Stimulated activated effector memory CD8-positive, alpha-beta T cell treated with anti-CD3 and anti-CD28 coated beads, Interleukin-12 subunit alpha, Interleukin-12 subunit beta, amount 100 ng/mL, for 72 hours (primary cell): ENCODE data around the gene PRLR.
"Not testable (repeated sequence)": the region's sequence is repeated elsewhere in the genome, so short reads cannot be mapped to it uniquely, and the experiment has no call there.

ENCODE experiments used
- ATAC-seq: fragments of 150-1000 bp; cut with Tn5 transposase; 2 replicates; pipeline ENCODE4 v1.10.0; 2021
- DNase-seq, 2 donors: peaks; one replicate each; pipeline ENCODE4 v3.0.0; 2021 to 2022; ENCODE audit warnings: low spot score in 2 of 2
- H3K27ac Mint-ChIP-seq: one replicate; pipeline ENCODE4 v1.8.0; 2022; ENCODE audit warnings: mild to moderate bottlenecking, mixed read lengths
- H3K36me3 Mint-ChIP-seq: one replicate; pipeline ENCODE4 v1.8.0; 2022; ENCODE audit warnings: mild to moderate bottlenecking, mixed read lengths
- H3K4me1 Mint-ChIP-seq: one replicate; pipeline ENCODE4 v1.8.0; 2022; ENCODE audit warnings: mixed read lengths
- H3K4me3 Mint-ChIP-seq: one replicate; pipeline ENCODE4 v1.8.0; 2022; ENCODE audit warnings: mild to moderate bottlenecking, mixed read lengths
- H3K9me3 Mint-ChIP-seq: one replicate; pipeline ENCODE4 v1.8.0; 2022; ENCODE audit warnings: mixed read lengths

Gene PRLR

DNA sequence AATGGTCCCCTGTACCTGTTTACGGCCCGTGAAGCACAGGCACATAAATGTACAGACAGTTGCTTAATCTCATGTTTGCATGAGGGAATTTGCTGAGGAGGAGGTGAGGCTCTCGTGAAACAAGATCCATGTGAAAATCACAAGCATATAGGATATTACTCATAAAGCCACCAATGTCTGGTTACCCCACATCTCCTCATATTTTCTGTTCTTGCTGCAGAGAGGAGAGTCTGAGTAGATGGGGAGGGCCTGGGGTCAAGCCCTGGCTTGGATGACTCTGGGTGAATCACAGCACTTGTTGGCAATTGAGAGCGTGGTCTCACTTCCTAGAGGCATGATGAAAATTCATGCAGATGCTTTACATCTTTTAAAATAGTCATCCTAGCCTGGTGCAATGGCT, 183.5 kb downstream of the PRLR start:
- DNase-seq (no peak), ATAC-seq (peak; percentile 67)
- no peaks in the 10 kb centered on the region for H3K9me3 Mint-ChIP-seq
- no peaks in the 10 kb centered on the region for H3K36me3 Mint-ChIP-seq
- H3K4me1 Mint-ChIP-seq = no peaks in the 10 kb centered on the region
- H3K27ac Mint-ChIP-seq = no peak overlapping the region
- no peak overlapping the region for H3K4me3 Mint-ChIP-seq

DNA sequence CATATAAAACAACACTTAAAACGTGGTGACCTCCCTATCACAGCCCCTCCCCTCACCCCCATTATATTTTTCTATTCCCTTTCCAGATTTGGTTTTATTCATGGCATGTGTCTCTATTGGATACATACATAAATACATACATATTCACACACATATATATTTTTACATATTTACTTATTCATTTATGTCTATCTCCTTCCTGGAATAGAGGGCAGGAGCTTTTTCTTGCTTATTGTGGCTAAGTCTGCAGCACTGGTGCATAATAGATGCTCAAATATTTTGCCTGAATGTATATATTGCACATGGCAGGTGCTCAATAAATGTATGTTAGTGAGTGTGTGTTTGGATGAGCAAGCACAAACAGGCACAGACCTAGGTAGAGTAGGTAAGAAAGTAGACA, 185.0 kb downstream of the PRLR start:
- H3K36me3 Mint-ChIP-seq = no peaks in the 10 kb centered on the region
- no peak overlapping the region for H3K27ac Mint-ChIP-seq
- no peaks in the 10 kb centered on the region for H3K4me1 Mint-ChIP-seq
- no peak overlapping the region for H3K4me3 Mint-ChIP-seq
- no peak for DNase-seq
- ATAC-seq = no peak
- no peaks in the 10 kb centered on the region for H3K9me3 Mint-ChIP-seq

DNA sequence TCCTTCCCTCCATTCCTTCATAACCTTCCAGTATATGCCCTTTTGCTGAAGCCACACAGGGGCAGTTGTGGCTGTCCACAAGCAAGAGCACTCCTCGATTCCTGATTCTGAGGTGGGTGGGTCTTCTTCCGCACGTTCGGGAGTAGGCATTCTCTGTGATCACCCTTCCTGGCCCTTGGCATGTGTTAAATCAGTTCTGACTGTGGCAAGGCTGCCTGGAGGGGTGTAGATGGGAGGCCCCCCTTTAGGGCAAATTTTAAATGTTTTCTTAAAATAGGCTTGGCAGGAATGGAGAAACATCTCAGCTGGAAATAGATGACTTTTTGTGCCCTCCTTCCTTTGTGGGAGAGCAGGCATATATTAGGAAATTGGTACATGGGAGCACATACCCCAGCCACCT, 185.6 kb downstream of the PRLR start:
- Mint-ChIP-seq H3K4me1 (no peaks in the 10 kb centered on the region), H3K4me3 (no peak overlapping the region), H3K9me3 (no peaks in the 10 kb centered on the region), H3K27ac (no peak overlapping the region), H3K36me3 (no peaks in the 10 kb centered on the region)
- DNase-seq (no peak), ATAC-seq (no peak)

DNA sequence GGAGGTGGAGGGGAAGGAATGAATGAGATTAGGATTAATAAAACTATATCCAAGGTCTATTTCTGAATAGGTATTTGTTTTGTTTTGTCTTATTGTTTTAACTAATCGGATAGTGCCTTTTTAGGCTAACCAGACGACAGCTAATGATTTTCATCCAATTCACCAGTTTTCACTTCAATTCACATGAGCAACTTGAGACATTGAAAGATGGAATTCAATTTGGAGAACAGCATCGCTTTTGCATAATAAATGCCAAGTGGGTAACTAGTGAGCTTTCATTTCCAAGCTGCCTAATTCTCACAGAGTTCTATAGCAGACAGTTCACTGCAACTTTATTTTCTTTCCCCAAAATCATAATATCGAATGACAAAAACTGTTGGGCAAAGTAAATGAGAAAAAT, 187.5 kb downstream of the PRLR start:
- Mint-ChIP-seq H3K27ac (no peak overlapping the region), H3K4me1 (no peaks in the 10 kb centered on the region), H3K36me3 (no peaks in the 10 kb centered on the region), H3K4me3 (no peak overlapping the region), H3K9me3 (no peaks in the 10 kb centered on the region)
- no peak for DNase-seq
- no peak for ATAC-seq

DNA sequence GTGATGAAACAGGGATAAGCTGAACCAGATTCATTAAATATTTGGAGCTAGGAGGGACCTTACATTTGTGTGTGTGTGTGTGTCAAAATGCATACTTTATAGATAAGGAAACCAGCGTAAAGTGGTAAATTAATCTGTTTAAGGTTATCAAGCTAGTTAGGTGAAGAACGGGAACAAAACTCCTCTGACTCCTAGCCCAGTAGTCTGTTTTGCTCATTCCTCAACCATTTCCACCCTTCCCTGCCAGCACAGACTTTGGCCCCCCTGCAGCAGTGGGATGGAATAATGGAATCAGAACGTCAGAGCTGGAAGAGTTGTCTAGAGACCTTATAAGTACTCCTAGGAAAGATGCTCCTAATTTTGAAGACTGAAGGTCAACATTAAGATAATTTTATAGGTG, 189.0 kb downstream of the PRLR start:
- no peaks in the 10 kb centered on the region for H3K9me3 Mint-ChIP-seq

DNA sequence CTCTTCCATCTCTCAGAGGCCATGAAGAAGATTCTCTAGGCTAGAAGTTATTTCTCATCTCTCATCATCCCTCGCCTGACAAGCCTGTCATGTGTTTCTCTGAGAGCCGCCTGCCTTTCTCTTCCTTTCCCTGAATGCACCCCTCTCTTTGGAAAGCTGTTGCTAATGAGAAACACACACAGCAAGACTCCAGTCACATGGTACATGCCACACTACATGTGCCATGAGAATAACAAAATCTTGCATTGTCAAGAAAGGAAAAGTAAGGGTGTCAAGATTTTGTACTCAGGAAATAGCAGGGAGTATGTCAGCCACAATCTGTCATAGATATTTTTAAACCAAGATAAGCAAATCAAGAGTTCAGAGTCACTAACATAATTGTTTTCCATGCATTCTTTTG, 191.4 kb downstream of the PRLR start:
- DNase-seq = no peak
- H3K36me3 Mint-ChIP-seq = no peaks in the 10 kb centered on the region
- no peak overlapping the region for H3K27ac Mint-ChIP-seq
- no peak for ATAC-seq
- H3K4me1 Mint-ChIP-seq = no peaks in the 10 kb centered on the region
- H3K9me3 Mint-ChIP-seq = no peaks in the 10 kb centered on the region
- H3K4me3 Mint-ChIP-seq = no peak overlapping the region

More for the DNA sequence above, 189.0 kb downstream of the PRLR start:
- Mint-ChIP-seq H3K4me3 (no peak overlapping the region), H3K4me1 (no peaks in the 10 kb centered on the region), H3K36me3 (no peaks in the 10 kb centered on the region), H3K27ac (no peak overlapping the region)
- DNase-seq = no peak
- ATAC-seq = no peak

DNA sequence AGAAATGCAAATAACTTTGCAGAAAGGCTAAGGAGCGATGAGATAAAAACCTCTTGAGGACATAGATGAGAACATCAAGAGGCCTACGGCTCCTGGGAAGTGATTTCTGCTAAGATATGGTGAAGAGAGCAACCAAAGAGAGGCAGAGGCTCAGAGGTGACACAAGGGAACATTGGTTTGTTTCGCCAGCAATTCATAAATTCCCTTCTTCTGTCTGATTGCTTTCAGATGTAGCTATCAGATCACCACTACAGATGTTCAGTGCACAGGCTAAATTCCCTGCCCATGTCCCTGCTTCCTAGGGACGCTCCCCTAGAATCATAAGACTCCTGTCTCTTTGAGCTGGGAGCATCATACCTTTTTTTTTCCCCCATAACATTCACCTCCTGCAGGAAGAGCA, 193.8 kb downstream of the PRLR start:
- no peak for DNase-seq
- Mint-ChIP-seq H3K4me1 (no peaks in the 10 kb centered on the region), H3K9me3 (no peaks in the 10 kb centered on the region), H3K36me3 (no peaks in the 10 kb centered on the region), H3K27ac (no peak overlapping the region), H3K4me3 (no peak overlapping the region)
- no peak for ATAC-seq

DNA sequence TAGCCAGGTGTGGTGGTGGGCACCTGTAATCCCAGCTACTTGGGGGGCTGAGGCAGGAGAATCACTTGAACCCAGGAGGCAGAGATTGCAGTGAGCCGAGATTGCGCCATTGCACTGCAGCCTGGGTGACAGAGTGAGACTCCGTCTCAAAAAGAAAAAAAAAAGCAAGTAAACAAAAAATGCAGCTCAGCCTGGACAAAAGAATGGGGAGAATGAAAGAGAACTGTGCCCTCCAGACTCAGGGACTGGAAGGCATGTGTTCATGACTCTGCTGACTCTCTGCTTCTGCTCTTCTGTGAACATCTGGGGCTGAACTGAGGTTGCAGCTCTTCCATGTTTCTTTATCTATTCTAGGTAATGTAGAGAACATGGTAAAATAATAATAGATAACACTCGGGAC, 194.4 kb downstream of the PRLR start:
- H3K4me3 Mint-ChIP-seq, H3K9me3 Mint-ChIP-seq, H3K4me1 Mint-ChIP-seq, ATAC-seq, H3K27ac Mint-ChIP-seq, H3K36me3 Mint-ChIP-seq, DNase-seq: not testable (repeated sequence)

DNA sequence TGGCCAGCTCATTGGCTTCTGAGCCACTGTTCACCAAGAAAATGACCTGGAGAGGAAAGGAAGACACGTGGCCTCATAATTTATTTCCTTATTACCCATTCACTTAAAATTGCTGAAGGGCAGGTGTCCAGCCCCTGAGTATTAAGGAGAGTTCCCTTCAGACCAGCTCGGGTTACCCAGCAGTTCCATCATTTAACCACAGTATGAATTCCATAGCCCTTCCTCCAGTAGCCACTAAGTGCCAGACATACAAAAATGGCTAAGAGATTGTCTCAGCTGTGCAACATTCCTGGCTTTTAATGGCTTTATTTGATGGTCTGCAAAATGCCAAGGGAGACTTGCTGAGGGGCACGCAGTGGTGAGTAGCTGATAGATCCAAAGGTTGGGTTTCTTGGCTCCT, 195.0 kb downstream of the PRLR start:
- DNase-seq (no peak), ATAC-seq (no peak)

DNA sequence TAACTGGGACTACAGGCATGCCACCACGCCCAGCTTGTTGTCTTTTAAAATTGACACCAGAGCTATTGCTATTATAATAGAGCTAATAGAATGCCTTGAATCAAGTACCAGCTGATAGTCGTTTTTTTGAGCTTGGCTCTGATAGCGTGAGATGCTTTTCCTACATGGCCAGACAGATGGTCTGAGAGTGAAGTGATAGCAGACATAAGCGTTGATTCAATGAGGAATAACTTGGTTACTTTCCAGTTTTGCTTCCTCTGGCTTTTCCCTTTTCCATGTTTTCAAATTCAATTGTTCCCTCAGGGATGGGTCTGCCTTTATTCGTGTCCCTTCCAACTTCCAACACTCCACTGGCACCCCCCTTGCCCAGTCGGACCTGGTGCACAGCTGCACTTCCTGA, 197.9 kb downstream of the PRLR start:
- no peaks in the 10 kb centered on the region for H3K9me3 Mint-ChIP-seq
- no peaks in the 10 kb centered on the region for H3K4me1 Mint-ChIP-seq
- no peak overlapping the region for H3K4me3 Mint-ChIP-seq
- no peak overlapping the region for H3K27ac Mint-ChIP-seq
- DNase-seq = no peak
- H3K36me3 Mint-ChIP-seq = no peaks in the 10 kb centered on the region
- ATAC-seq = no peak

More for the DNA sequence above, 195.0 kb downstream of the PRLR start:
- no peaks in the 10 kb centered on the region for H3K36me3 Mint-ChIP-seq
- H3K4me1 Mint-ChIP-seq = no peaks in the 10 kb centered on the region
- H3K4me3 Mint-ChIP-seq = no peak overlapping the region
- no peaks in the 10 kb centered on the region for H3K9me3 Mint-ChIP-seq
- H3K27ac Mint-ChIP-seq = no peak overlapping the region

DNA sequence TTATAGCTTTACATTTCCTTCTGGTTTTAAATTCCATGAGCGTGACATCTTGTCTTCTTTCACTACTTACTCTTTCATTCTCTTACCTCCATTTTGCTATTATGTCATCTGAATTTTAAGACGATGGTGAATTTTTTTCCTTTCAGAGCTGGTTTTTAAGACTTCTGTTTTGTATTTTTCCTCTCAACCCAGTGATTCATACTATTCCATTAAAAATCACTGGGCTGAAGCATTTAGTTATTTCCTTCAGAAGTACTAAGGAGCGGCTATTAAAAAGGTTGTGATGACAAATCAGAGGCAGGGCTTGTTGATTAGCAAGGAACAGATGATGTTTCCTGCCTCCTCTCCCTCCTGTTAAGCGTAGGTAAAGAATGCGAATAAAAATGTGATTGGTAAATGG, 199.0 kb downstream of the PRLR start:
- Mint-ChIP-seq H3K36me3 (no peaks in the 10 kb centered on the region), H3K9me3 (no peaks in the 10 kb centered on the region), H3K4me1 (no peaks in the 10 kb centered on the region), H3K27ac (no peak overlapping the region), H3K4me3 (no peak overlapping the region)
- DNase-seq (no peak), ATAC-seq (no peak)

DNA sequence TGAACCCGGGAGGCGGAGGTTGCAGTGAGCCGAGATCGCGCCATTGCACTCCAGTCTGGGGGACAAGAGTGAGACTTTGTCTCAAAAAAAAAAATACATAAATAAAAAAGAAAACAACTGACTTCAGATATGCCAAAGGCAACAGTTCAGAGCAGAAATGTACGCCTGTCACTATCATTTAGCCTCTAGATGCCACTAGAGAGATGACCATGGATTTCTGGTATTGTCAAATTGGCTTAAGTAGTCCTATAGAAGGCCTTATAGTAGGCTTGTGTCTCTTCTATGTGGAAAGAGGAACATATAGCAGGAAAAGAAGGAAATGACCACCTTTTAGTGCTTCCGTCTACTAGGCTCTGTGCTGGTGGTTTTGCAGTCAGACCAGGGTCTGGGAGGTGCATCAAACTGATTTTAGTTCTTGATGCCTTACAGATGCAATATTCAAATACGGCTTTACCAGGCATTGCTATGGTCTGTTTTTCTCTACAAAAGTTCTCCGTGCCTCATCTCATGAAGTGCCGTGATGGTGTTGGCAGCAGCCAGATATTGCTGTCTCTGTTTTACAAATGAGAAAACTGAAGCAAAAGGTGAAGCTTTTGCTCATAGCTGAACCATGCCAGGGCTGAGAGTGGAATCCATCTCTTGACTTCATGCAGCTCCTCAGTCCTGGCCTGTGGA, 199.7 kb downstream of the PRLR start:
- Mint-ChIP-seq H3K4me3 (no peak overlapping the region), H3K27ac (no peak overlapping the region), H3K36me3 (no peaks in the 10 kb centered on the region), H3K4me1 (no peaks in the 10 kb centered on the region), H3K9me3 (no peaks in the 10 kb centered on the region)
- no peak for DNase-seq
- no peak for ATAC-seq

DNA sequence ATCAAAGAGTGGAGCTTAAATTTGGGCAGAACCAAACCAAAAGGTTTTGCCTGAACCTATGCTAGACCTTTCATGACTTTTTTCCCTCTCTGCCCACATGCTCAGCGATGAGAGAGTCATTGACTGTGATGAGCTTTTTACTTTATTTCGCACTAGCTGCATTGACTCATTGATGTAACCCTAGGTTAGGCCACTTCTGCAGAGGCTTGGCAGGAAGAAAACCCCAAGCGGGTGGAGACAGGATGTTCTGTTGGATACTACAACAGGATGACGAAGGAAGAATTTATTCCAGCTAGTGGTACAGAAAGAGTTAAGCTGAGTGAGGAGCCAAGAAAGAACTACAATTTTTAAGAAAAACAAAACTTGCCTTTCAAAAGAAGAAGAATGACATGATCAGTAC, 201.0 kb downstream of the PRLR start:
- Mint-ChIP-seq H3K4me1 (no peaks in the 10 kb centered on the region), H3K27ac (no peak overlapping the region), H3K36me3 (no peaks in the 10 kb centered on the region), H3K9me3 (no peaks in the 10 kb centered on the region), H3K4me3 (no peak overlapping the region)
- DNase-seq = no peak
- peak; percentile 26 for ATAC-seq

DNA sequence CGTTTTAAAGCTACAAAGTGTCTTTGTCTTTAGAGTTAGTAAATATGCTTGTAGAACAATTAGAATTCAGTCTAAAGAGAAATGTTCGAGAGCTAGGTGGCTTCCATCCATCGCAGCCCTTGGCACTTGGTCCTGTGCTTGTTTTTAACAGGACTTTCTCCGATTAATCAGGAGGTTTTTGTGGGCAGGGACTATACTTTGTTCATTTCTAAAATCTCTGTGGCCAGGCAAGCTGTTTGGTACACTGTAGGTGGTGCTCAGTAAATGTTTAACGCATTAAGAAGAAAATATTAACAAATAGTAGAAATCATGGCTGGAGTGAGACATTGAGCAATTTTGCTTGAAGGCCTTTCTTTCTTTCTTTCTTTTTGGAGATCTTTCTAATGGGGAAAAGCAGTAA, 203.3 kb downstream of the PRLR start:
- DNase-seq (no peak), ATAC-seq (no peak)
- Mint-ChIP-seq H3K9me3 (no peaks in the 10 kb centered on the region), H3K4me3 (no peak overlapping the region), H3K4me1 (no peaks in the 10 kb centered on the region), H3K27ac (no peak overlapping the region), H3K36me3 (no peaks in the 10 kb centered on the region)

DNA sequence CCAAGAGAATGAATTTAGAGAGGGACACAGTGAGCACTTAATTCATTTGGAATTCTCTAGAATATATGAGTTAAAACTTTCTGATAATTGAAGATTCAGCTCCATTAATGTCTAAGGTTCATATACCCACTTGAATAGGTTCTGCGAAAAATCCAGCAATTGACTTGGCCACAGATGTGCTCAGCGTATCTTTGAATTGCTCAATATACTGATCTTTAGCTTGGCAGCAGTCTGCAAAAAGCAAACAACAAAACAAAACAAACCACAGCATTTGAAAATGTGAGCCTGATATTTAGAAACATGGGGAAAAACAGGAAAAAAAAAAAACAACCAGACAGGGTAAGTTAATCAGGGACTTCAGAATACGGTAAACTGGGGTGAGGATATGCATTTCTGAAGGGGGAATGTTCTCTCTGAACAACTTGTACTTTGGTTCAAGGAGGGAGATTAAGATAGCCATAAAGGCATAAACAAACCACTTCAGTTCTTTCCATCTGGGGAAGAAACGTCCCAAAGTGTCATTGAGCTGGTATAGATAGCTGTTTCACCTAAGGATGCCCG, 203.9 kb downstream of the PRLR start:
- no peak for ATAC-seq
- Mint-ChIP-seq H3K36me3 (no peaks in the 10 kb centered on the region), H3K27ac (no peak overlapping the region), H3K9me3 (no peaks in the 10 kb centered on the region), H3K4me1 (no peaks in the 10 kb centered on the region), H3K4me3 (no peak overlapping the region)
- DNase-seq = no peak

DNA sequence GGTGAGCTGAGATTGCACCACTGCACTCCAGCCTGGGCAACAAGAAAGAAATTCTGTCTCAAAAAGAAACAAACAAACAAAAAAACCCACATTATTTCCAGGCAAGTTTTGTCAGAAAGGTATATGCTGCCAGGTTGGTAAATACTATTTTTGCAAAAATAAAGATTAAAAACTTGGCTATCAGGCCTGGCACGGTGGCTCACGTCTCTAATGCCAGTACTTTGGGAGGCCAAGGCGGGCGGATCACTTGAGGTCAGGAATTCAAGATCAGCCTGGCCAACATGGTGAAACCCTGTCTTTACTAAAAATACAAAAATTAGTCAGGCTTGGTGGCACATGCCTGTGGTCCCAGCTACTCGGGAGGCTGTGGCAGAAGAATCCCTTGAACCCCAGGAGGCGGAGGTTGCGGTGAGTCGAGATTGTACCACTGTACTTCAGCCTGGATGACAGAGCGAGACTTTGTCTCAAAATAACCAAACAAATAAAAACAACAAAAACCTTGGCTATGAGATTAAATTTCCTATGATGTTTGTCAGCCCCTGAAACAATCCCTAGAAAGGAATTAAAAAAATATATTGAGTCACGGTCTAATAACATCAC, 205.3 kb downstream of the PRLR start:
- Mint-ChIP-seq H3K4me3 (no peak overlapping the region), H3K9me3 (no peaks in the 10 kb centered on the region), H3K36me3 (no peaks in the 10 kb centered on the region), H3K27ac (no peak overlapping the region), H3K4me1 (no peaks in the 10 kb centered on the region)
- ATAC-seq = no peak
- no peak for DNase-seq
